Measurements from ENCODE around the gene FUT4.
A peak's percentile ranks its signal among the peaks of the same experiment; 100 is the strongest.
"Not testable (repeated sequence)": the region's sequence is repeated elsewhere in the genome, so short reads cannot be mapped to it uniquely, and the experiment has no call there.

FUT4 gene

GRCh38 chr11:94533206-94533605 lies 10.5 kb upstream of the FUT4 start:
- no peak overlapping the region for H3K4me3 ChIP-seq (ENCODE audit: low read depth, low read length)

GRCh38 chr11:94533696-94534630 lies 9.8 kb upstream of the FUT4 start:
- no peak overlapping the region for H3K4me3 ChIP-seq (ENCODE audit: low read depth, low read length)

- H3K4me3 ChIP-seq (ENCODE audit: low read depth, low read length): no peak overlapping the region
These were observed 7.3 kb upstream of the FUT4 start for GRCh38 chr11:94536386-94536785.

- H3K4me3 ChIP-seq (ENCODE audit: low read depth, low read length): no peak overlapping the region
These were observed 6.6 kb upstream of the FUT4 start for GRCh38 chr11:94537031-94537600.

- no peak overlapping the region for H3K4me3 ChIP-seq (ENCODE audit: low read depth, low read length)
These were observed 4.3 kb upstream of the FUT4 start for GRCh38 chr11:94539420-94539819.

- peak overlapping the region; percentile 55 for H3K4me3 ChIP-seq (ENCODE audit: low read depth, low read length)
These were observed 1.0 kb downstream of the FUT4 start for GRCh38 chr11:94544646-94545263.

- peak overlapping the region; percentile 55 for H3K4me3 ChIP-seq (ENCODE audit: low read depth, low read length)
These were observed 1.8 kb downstream of the FUT4 start for GRCh38 chr11:94545264-94546161.

GRCh38 chr11:94546162-94546470 lies 2.4 kb downstream of the FUT4 start:
- H3K4me3 ChIP-seq (ENCODE audit: low read depth, low read length): peak overlapping the region; percentile 55

GRCh38 chr11:94546886-94547285 lies 3.2 kb downstream of the FUT4 start:
- no peak overlapping the region for H3K4me3 ChIP-seq (ENCODE audit: low read depth, low read length)

- no peak overlapping the region for H3K4me3 ChIP-seq (ENCODE audit: low read depth, low read length)
These were observed 5.4 kb downstream of the FUT4 start for GRCh38 chr11:94549146-94549545.

GRCh38 chr11:94550513-94550912 lies 6.8 kb downstream of the FUT4 start:
- H3K4me3 ChIP-seq (ENCODE audit: low read depth, low read length): no peak overlapping the region

- no peak overlapping the region for H3K4me3 ChIP-seq (ENCODE audit: low read depth, low read length)
These were observed 10.2 kb downstream of the FUT4 start for GRCh38 chr11:94553938-94554337.

GRCh38 chr11:94555752-94556329 lies 12.1 kb downstream of the FUT4 start:
- H3K4me3 ChIP-seq (ENCODE audit: low read depth, low read length): not testable (repeated sequence)

GRCh38 chr11:94557421-94557820 lies 13.7 kb downstream of the FUT4 start:
- H3K4me3 ChIP-seq (ENCODE audit: low read depth, low read length): no peak overlapping the region

- no peak overlapping the region for H3K4me3 ChIP-seq (ENCODE audit: low read depth, low read length)
These were observed 14.3 kb downstream of the FUT4 start for GRCh38 chr11:94557992-94558391.

- H3K4me3 ChIP-seq (ENCODE audit: low read depth, low read length): no peak overlapping the region
These were observed 14.7 kb downstream of the FUT4 start for GRCh38 chr11:94558468-94558867.

- no peak overlapping the region for H3K4me3 ChIP-seq (ENCODE audit: low read depth, low read length)
These were observed 15.2 kb downstream of the FUT4 start for GRCh38 chr11:94558932-94559331.

- no peak overlapping the region for H3K4me3 ChIP-seq (ENCODE audit: low read depth, low read length)
These were observed 15.6 kb downstream of the FUT4 start for GRCh38 chr11:94559361-94559760.

GRCh38 chr11:94560834-94561233 lies 17.1 kb downstream of the FUT4 start:
- no peak overlapping the region for H3K4me3 ChIP-seq (ENCODE audit: low read depth, low read length)

GRCh38 chr11:94563176-94563847 lies 19.6 kb downstream of the FUT4 start:
- no peak overlapping the region for H3K4me3 ChIP-seq (ENCODE audit: low read depth, low read length)
